Peyer's patch (tissue), 4 donors: Measurements from ENCODE around the gene CDH26.

ENCODE experiments used
- CTCF ChIP-seq, 6 experiments: fragments of 450-650 bp in 4 of 6; fragments of 200-600 bp in 2 of 6; sonication (generic) in 1 of 6; IDR thresholded peaks; one replicate each; pipeline ENCODE4 v1.5.1; 2017 to 2019; ENCODE audit warnings: antibody characterized with exemption in 6 of 6, mild to moderate bottlenecking in 3 of 6, moderate library complexity in 1 of 6
- POLR2A ChIP-seq, 2 donors: fragments of 450-650 bp; IDR thresholded peaks; one replicate each; pipeline ENCODE4 v1.5.1; 2017; ENCODE audit warnings: antibody characterized with exemption in 2 of 2, mild to moderate bottlenecking in 2 of 2, moderate library complexity in 2 of 2

DNA sequence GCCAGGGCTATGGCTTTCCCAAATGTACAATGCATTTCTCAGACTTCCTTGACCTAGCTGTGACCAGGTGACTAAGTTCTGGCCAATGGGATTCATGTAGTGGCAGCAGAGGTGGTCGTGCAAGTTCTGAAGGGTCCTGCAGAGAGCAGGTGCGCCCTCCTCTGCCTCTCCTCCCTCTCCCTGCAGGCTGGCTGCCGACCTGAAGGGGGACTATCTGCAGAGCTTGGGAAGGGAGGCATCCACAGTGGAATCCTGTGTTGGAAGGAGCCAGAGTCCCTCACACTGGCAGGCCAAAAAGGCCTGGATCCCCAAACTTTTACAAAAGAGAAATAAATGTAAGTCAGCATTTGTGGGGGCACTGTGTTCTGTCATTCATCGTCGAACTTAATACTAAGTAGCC lies 66.6 kb downstream of the CDH26 start:
- no peak for TF ChIP-seq CTCF (IDR thresholded peaks at IDR 0.05)
- no peak for TF ChIP-seq POLR2A (IDR thresholded peaks at IDR 0.05)
